Measurements from ENCODE around the gene PI4KB. TPM values are rescaled to one million over a fixed set of nuclear protein-coding genes. Genes with fewer than 3 reads are reported as not detected.

The PI4KB gene
- total and polyA plus RNA-seq, 9 of the 15 experiments (the other 6 are each of a cell fraction or from before 2014, with no cell fraction given), result 3.1 to 65.4 (median 45.1) TPM

DNA sequence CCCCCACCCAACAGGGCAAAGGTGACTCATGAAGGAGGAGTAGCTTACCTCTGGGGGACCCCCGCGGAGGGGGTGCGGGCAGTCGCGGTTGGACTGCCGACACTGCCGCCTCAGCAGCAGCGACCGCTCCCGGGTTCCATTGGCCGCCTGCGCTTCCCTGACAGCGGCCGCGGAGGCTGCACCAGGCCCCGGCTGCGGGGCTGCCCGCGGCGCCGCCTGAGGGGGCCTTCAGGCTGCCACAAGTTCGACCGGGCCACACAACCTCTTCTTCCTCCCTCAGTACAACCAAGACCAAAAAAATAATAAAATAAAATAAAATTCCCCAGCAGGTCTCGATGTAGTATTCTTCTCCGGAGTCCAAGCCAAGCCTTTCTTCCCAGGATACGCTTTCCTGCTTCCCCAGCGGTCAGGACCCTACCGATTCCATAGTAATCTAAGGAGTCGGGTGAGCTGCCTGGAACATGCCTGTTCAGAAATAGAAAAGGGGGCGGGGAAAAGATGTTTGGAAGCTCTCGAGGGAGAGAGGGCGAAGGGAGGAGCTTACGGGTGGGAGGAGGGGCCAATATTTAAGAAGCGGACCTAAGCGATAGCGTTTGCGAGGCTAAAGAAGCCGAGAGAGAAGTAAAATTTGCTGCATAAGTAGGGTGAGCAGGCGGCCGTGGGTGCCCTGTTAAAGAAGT is at the start of gene PI4KB (continued):
- TF ChIP-seq, protein P1, sequence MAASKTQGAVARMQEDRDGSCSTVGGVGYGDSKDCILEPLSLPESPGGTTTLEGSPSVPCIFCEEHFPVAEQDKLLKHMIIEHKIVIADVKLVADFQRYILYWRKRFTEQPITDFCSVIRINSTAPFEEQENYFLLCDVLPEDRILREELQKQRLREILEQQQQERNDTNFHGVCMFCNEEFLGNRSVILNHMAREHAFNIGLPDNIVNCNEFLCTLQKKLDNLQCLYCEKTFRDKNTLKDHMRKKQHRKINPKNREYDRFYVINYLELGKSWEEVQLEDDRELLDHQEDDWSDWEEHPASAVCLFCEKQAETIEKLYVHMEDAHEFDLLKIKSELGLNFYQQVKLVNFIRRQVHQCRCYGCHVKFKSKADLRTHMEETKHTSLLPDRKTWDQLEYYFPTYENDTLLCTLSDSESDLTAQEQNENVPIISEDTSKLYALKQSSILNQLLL (CRISPR knock-in tag; IDR thresholded peaks at IDR 0.05; ENCODE audit: borderline replicate concordance), result no peak
- TF ChIP-seq JUND (IDR thresholded peaks at IDR 0.05; ENCODE audit: borderline replicate concordance, low read depth, low read length), result 0 out of 2 replicates have a peak, but pooled peaks have one; percentile 1
- no peak for TF ChIP-seq JUND (tag; IDR thresholded peaks at IDR 0.05; ENCODE audit: borderline replicate concordance, low read depth, low read length)
- TF ChIP-seq, protein P2, sequence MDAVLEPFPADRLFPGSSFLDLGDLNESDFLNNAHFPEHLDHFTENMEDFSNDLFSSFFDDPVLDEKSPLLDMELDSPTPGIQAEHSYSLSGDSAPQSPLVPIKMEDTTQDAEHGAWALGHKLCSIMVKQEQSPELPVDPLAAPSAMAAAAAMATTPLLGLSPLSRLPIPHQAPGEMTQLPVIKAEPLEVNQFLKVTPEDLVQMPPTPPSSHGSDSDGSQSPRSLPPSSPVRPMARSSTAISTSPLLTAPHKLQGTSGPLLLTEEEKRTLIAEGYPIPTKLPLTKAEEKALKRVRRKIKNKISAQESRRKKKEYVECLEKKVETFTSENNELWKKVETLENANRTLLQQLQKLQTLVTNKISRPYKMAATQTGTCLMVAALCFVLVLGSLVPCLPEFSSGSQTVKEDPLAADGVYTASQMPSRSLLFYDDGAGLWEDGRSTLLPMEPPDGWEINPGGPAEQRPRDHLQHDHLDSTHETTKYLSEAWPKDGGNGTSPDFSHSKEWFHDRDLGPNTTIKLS (IDR thresholded peaks at IDR 0.05; ENCODE audit: borderline replicate concordance, low read depth), result 0 out of 2 replicates have a peak, but pooled peaks have one; percentile 16
- TF ChIP-seq, protein P3, sequence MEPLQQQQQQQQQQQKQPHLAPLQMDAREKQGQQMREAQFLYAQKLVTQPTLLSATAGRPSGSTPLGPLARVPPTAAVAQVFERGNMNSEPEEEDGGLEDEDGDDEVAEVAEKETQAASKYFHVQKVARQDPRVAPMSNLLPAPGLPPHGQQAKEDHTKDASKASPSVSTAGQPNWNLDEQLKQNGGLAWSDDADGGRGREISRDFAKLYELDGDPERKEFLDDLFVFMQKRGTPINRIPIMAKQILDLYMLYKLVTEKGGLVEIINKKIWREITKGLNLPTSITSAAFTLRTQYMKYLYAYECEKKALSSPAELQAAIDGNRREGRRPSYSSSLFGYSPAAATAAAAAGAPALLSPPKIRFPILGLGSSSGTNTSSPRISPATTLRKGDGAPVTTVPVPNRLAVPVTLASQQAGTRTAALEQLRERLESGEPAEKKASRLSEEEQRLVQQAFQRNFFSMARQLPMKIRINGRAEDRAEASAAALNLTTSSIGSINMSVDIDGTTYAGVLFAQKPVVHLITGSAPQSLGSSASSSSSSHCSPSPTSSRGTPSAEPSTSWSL (CRISPR knock-in tag; IDR thresholded peaks at IDR 0.05; ENCODE audit: borderline replicate concordance), result no peak
- no peak for TF ChIP-seq CREBBP (IDR thresholded peaks at IDR 0.05; ENCODE audit: low read depth, low read length)
- TF ChIP-seq MYBL2 (IDR thresholded peaks at IDR 0.05; ENCODE audit: low read depth), result no peak
- no peak for TF ChIP-seq MYBL2 (CRISPR knock-in tag; IDR thresholded peaks at IDR 0.05; ENCODE audit: borderline replicate concordance)
- TF ChIP-seq RNF2 (IDR thresholded peaks at IDR 0.05), result no peak
- TF ChIP-seq DACH1 (IDR thresholded peaks at IDR 0.05; ENCODE audit: partially characterized antibody), result peak; percentile 56
- TF ChIP-seq, protein P4, sequence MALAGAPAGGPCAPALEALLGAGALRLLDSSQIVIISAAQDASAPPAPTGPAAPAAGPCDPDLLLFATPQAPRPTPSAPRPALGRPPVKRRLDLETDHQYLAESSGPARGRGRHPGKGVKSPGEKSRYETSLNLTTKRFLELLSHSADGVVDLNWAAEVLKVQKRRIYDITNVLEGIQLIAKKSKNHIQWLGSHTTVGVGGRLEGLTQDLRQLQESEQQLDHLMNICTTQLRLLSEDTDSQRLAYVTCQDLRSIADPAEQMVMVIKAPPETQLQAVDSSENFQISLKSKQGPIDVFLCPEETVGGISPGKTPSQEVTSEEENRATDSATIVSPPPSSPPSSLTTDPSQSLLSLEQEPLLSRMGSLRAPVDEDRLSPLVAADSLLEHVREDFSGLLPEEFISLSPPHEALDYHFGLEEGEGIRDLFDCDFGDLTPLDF (CRISPR knock-in tag; IDR thresholded peaks at IDR 0.05), result no peak
- TF ChIP-seq SIN3A (IDR thresholded peaks at IDR 0.05; ENCODE audit: borderline replicate concordance in 2 of 2, control insufficient read depth in 1 of 2, low read depth in 2 of 2, low read length in 2 of 2), result peak; percentile 46 to 91; a peak in 2 of 4 replicates
- TF ChIP-seq SMAD1 (IDR thresholded peaks at IDR 0.05; ENCODE audit: low read depth, low read length, partially characterized antibody), result no peak
- peak; percentile 85 for TF ChIP-seq RBFOX2 (IDR thresholded peaks at IDR 0.05; ENCODE audit: low read depth, low read length)
- TF ChIP-seq PHF8 (IDR thresholded peaks at IDR 0.05; ENCODE audit: borderline replicate concordance, low read length), result peak; percentile 82
- TF ChIP-seq, protein P5, sequence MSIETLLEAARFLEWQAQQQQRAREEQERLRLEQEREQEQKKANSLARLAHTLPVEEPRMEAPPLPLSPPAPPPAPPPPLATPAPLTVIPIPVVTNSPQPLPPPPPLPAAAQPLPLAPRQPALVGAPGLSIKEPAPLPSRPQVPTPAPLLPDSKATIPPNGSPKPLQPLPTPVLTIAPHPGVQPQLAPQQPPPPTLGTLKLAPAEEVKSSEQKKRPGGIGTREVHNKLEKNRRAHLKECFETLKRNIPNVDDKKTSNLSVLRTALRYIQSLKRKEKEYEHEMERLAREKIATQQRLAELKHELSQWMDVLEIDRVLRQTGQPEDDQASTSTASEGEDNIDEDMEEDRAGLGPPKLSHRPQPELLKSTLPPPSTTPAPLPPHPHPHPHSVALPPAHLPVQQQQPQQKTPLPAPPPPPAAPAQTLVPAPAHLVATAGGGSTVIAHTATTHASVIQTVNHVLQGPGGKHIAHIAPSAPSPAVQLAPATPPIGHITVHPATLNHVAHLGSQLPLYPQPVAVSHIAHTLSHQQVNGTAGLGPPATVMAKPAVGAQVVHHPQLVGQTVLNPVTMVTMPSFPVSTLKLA (conservative IDR thresholded peaks at IDR 0.05), result peak; percentile 54 to 55
- TF ChIP-seq PML (IDR thresholded peaks at IDR 0.05; ENCODE audit: low read length), result peak; percentile 59; the same call in 1 of the 2 replicates
- TF ChIP-seq ZNF41 (CRISPR knock-in tag; conservative IDR thresholded peaks at IDR 0.05), result no peak
- no peak for TF ChIP-seq BACH1 (tag; IDR thresholded peaks at IDR 0.05)
- no peak for TF ChIP-seq POLR3A (IDR thresholded peaks at IDR 0.05; ENCODE audit: borderline replicate concordance, extremely low read depth, insufficient read depth, insufficient read length)
